CD4-positive, alpha-beta T cell treated with Interleukin-15 for 1 hour (primary cell): ENCODE data around the gene DCXR.

ENCODE experiments used
- DNase-seq: peaks from one replicate; pipeline ENCODE4 v3.0.0-alpha.2; 2020

The DCXR gene

DNA sequence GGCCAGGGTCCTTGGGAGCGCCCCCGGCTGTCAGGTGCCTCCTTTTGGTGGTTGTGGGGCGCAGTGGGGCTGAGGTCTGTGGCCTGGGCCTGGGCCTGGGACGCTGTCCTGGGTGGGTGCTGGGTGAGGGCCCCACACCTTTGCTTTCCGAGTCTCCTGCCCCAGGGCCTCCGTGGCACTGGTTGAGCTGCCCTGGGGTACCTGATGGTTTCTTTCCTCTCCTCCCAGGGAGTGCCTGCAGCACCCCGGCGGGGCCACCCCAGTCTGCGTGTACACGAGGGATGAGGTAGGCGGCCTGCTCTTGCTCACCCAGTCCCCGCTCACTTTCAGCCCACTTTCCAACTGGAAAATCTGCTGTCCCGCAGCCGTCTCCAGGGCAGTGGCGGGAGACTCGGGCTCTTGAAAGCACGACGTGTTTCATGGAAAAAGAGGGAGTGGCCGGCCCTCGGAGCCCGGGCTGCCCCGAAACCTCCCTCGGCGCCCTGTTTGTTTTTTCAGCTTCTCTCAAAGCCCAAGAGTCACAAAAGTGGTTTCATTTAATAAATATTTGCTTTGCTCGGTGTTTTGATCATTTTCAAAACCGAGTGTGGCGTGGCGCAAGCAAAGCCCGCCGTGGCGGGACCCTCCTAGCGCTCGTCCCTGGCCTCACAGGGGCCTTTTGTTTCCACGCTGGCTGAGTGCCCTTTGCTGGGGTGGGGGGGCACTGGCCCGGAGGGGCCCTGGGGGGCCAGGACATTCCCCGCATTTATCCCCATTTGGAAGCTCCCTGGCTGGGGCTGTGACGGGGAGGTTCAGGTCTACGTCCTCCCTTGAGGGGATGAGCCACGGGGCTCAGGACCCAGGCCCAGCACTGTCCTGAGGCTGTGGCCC, 42.7 kb downstream of the DCXR start:
- no peak for DNase-seq

DNA sequence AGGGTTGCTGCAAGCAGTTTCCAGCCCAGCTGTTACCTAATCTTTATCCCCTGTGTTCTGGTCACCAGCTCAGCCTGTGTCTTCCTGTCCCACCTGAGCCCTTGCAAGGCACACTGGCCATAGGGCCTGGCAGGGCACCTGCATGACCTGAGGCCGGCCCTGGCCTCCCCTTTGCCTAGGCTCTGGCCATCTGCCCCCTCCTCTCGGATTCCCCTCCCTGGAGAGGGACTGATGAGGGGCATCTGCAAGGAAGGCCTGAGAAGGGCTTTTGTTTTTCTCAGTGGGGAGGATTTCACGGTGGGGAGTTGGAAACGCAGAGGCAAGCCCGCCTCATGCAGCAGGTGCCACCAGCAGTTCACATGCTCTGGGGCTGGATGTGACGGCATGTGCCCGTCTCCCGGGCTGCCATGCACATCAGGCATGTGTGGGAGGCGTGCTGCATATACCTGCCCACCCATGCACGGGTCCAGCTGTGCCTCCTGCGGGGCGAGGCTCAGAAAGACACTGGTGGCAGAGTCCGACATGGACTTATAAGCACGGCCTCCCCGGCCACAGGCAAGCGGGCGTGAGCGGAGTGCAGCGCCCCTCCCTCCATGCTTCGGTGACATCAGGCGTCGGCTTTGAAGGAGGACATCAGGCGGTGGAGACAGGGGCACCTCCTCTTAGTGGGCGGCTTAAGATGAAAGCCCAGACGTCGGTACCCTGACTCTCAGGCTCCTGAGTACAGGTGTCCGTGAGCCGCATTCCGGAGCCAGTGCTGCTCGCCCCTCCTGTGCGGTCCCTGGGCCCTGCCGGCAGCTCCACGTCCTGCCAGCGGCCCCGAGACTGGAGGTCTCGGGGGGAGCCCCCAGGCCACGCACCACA, 43.5 kb downstream of the DCXR start:
- no peak for DNase-seq

DNA sequence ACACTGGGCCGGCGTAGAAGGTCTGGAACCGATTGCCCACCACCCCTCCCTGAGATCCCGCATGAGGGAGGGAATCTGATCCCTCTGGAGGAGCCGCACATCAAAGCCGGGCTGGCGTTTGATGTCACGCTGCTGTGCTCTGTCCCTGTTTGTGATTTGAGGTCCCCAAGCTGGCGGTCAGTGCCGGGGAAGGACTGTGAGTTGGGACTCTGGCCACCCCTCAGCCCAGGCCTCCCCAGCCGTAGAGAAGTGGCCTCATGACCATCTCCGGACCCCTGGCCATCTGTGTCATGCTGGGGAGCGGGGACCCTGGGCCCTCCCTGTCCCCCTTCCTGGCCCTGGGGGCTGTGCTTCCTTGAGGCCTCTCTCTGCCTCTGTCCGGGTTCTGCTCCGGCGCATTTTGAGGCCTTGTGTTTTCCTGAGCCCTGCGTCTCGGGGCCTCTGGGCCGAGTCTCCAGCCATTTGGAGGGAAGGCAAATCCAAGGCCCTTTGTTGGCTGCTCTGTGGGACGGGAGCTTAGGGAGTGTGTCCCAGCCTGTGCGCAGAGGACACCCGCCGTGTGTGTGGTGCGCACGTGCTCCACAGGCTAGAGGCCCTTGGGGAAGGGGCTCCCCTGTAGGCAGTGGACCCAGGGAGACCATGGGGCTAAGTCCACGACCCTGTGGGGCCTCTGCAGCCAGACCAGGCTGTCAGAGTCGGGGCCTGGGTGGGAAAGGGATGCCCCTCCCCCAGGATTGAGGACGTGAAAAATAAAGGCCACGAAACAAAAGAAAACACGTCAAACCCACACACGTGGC, 45.0 kb downstream of the DCXR start:
- DNase-seq = no peak

DNA sequence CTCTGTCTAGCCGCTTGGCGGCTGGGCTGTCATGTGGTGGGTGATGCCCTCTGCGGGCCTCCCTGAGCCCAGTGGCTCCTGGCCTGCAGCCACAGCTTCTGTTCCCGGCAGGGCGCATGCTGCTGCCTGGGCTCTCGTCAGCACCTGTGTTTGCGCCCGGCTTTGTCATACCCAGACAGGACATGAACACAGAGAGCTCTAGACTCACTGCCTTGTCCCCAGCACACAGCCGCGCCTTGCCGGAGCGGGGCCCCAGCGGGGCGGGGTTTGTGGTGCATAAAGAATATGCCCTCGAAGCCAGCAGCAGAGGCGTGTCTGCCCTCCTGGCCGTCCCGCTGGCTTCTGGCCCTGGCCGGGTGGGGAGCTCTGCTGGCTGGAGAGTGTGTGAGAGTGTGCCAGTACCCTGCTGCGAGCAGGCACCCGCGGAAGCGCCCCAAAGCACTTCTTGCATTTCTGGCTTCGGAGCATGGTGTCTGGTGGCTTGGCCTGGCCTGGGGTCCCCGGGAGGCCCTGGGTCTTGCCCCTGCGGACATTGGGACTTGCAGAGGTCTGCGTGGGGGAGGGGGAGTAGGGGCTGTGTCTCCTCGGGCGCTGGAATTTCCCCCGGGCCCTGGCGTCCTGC, 45.7 kb downstream of the DCXR start:
- no peak for DNase-seq

DNA sequence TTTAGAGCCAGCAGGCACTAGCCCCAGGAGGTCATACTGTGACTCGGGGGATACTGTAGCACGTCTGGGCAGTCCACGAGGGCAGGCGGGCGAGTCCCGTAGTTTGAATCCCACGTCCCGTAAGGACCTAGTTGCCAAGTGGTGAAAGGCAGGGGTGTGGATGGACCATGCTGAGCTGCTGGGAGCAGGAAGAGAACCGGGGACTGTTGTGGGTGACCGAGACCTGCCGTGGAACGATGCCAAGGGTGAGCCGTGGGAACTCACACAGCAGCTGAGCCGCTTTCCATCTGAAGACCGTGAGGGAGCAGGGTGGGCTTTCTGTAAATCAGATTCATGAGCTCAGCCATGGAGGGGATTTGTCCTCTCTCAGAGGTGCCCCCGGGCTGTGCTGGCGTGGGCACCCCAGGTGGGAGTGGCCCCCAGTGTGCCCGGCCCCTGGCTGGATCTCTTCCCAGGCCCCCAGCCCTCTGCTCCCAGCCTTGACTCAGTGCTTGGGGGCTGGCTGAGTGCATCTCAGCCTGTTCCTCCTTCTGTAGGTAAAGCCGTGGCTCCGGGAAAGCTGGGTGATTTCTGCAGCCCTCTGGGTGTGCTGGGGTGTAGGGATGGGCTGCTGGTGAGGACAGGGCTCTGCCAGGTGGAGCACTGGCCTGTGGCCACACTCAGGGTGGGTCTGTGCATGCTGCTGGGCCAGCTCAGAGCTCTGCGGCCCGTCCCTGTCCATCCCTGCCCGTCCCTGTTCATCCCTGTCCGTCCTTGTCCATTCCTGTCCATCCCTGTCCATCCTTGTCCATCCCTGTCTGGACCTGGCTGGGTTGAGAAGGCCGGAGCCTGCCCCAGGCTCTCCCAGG, 46.4 kb downstream of the DCXR start:
- no peak for DNase-seq

DNA sequence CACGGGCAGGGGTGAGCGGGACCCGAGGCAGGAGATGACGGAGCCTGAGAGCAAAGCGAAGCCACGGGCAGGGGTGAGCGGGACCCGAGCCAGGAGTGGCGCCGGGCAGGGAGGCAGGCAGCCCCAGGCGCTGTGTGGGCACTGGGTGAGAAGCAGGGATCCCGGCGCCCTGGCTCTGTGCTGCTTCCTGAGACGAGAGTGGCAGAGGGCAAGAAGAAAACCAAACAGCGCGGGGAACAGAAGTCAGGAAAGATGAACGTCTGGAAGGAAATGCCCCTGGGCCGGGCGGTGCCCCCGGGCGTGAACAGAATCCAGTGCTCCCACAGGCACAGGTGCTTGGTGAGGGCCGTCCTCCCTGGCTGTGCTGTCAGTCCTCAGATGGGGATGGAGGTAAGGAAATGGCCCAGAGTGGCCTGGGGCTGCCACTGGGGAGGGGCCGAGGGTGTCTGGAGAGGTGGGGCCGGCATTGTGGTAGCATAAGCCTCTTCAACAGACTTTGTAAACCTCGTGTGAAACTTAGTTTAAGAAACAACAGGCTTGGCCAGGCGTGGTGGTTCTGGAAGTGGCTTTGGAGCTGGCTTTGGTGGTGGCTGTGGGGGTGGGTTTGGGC, 50.2 kb downstream of the DCXR start:
- no peak for DNase-seq

DNA sequence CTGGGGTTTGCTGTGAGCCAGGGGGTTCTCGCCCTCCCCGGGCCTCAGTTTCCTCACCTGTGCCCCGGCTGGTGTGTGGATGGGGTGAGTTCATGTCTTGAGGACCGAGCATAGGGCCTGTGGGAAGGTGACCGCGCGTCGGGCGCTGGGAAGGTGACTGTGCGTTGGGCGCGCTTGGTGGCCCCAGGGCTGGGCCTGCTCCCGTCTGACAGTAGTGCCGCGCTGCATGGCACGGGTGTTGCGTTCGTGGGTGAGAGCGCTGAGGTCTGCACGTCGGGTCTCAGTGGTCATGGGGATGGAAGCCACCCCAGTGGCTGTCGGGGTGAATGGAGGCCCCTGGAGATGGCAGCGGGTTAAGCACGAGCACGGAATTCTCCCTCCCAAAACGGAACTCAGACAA, 50.9 kb downstream of the DCXR start:
- DNase-seq = no peak
